Fibroblast of pulmonary artery (primary cell): ENCODE data around the gene PROB1.

Experiments
- DNase-seq: peaks from one replicate; pipeline ENCODE4 v3.0.0-alpha.2; 2010; ENCODE audit warnings: low read depth
- H3K4me3 ChIP-seq: replicated peaks from 2 replicates; pipeline ENCODE4 v1.5.1; 2011; ENCODE audit warnings: low read depth, mild to moderate bottlenecking, control low read depth, low read length, moderate library complexity
- CTCF ChIP-seq: IDR thresholded peaks from 2 replicates; pipeline ENCODE4 v1.5.1; 2011; ENCODE audit warnings: mild to moderate bottlenecking, control low read depth, low read length, inconsistent platforms; ENCODE audit errors: missing control alignments

PROB1 gene

DNA sequence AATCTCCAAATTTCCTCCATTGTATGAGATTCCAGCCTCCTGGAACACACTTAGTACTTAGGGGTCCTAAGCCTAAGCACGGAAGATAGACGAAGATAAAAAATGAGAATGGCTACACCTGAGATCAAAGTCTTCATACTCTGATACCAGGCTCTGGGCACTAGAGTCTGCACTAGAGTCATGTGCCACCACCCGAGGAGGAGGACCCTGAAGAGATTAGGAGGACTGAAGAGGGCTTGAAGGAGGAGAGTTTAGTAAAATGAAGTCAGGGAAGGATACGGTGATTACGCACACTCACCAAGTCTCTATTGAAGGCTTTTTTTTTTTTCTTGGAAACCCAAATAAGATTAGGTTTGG, 9.6 kb upstream of the PROB1 start:
- H3K4me3 ChIP-seq = peak overlapping the region; percentile 70
- DNase-seq = no peak
- no peak for TF ChIP-seq CTCF

- DNase-seq = peak; percentile 98
- H3K4me3 ChIP-seq = peak within 1 kb of the TSS; percentile 70
- no peak for TF ChIP-seq CTCF
Observed at GRCh38 chr5:139403787-139404483, 9.0 kb upstream of the PROB1 start, which contains the start of gene SPATA24. SPATA24 (minus strand) TSS chr5:139404089; CDS start chr5:139404060, 29 bp downstream.

GRCh38 chr5:139403418-139403786, 8.5 kb upstream of the PROB1 start:
- DNase-seq = no peak
- TF ChIP-seq CTCF = no peak

GRCh38 chr5:139402561-139403158, 7.8 kb upstream of the PROB1 start:
- TF ChIP-seq CTCF = peak; percentile 35
- peak; percentile 27 for DNase-seq
- no peak overlapping the region for H3K4me3 ChIP-seq

More at GRCh38 chr5:139403418-139403786, 8.5 kb upstream of the PROB1 start:
- peak overlapping the region; percentile 70 for H3K4me3 ChIP-seq

- no peak for DNase-seq
- H3K4me3 ChIP-seq = no peak overlapping the region
- TF ChIP-seq CTCF = no peak
Observed at GRCh38 chr5:139401546-139401945, 6.6 kb upstream of the PROB1 start.

DNA sequence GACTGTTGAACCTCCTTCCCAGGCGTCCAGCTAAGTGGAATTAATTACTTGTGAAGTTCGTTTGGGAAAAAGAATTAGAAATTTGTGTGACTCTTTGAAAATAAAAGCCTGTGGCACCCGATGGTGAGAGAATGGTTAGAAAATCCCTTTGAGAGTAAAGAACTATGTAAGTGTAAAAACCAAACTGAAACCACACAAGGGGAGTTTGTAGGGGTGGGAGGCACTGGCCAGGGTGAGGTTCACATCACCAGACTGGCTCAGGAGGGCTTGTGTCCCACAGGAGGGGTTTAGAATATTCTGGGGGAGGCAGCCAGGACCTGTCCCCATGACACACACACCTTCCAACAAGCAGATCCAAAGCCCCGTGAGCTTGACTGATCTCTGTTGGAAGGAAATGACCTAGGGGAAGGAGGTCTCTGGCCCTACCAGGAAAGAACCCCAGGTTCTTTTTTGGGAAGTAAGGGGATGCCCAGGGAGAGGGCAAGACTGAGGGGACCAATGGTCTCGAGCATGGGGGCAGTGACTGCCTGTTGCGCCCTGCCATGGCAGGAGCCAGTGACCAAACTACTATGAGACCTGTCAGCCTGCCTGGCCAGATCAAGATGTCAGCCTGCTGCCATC, 4.7 kb upstream of the PROB1 start:
- no peak overlapping the region for H3K4me3 ChIP-seq
- DNase-seq = no peak
- no peak for TF ChIP-seq CTCF
